Lung (tissue), 12 donors: Measurements from ENCODE around the gene ARHGAP20. TPM values are rescaled to one million over a fixed set of nuclear protein-coding genes. Genes with fewer than 3 reads are reported as not detected.
"Not testable (repeated sequence)": the region's sequence is repeated elsewhere in the genome, so short reads cannot be mapped to it uniquely, and the experiment has no call there.

Source experiments
- ATAC-seq: fragments of 200-7000 bp; cut with Tn5 transposase; one replicate; pipeline ENCODE4 v1.9.1; 2020; ENCODE audit warnings: moderate number of reproducible peaks; ENCODE audit not compliant: insufficient read depth, low FRiP score
- DNase-seq, 3 donors: peaks; one replicate each; pipeline ENCODE4 v3.0.0-alpha.2; 2013 to 2017
- H3K27ac ChIP-seq, 2 donors: one replicate each; pipeline ENCODE4 v1.5.1; 2013; ENCODE audit warnings: mild to moderate bottlenecking in 2 of 2, moderate library complexity in 2 of 2, control low read depth in 1 of 2, inconsistent platforms in 1 of 2, low read depth in 1 of 2, low read length in 1 of 2
- H3K27me3 ChIP-seq, 3 donors: one replicate each; pipeline ENCODE4 v1.5.1; 2013; ENCODE audit warnings: low read length in 2 of 3; ENCODE audit not compliant: control insufficient read depth in 3 of 3, insufficient read depth in 3 of 3
- H3K36me3 ChIP-seq, 4 donors: one replicate each; pipeline ENCODE4 v1.5.1; 2013; ENCODE audit warnings: low read length in 4 of 4, mild to moderate bottlenecking in 1 of 4, moderate library complexity in 1 of 4; ENCODE audit not compliant: control insufficient read depth in 4 of 4, insufficient read depth in 4 of 4
- H3K4me1 ChIP-seq, 5 donors: one replicate each; pipeline ENCODE4 v1.5.1; 2013; ENCODE audit warnings: low read length in 5 of 5, mild to moderate bottlenecking in 2 of 5, moderate library complexity in 1 of 5; ENCODE audit not compliant: control insufficient read depth in 5 of 5, insufficient read depth in 5 of 5
- H3K4me3 ChIP-seq: one replicate; pipeline ENCODE4 v1.5.1; 2013; ENCODE audit warnings: mild to moderate bottlenecking, control low read depth, moderate library complexity
- H3K9ac ChIP-seq, 2 donors: one replicate each; pipeline ENCODE4 v1.5.1; 2013; ENCODE audit warnings: low read length in 2 of 2, control low read depth in 1 of 2; ENCODE audit not compliant: insufficient read depth in 1 of 2
- H3K9me3 ChIP-seq, 4 donors: one replicate each; pipeline ENCODE4 v1.5.1; 2013; ENCODE audit warnings: low read length in 3 of 4, mild to moderate bottlenecking in 1 of 4, moderate library complexity in 1 of 4; ENCODE audit not compliant: control insufficient read depth in 4 of 4, insufficient read depth in 3 of 4
- CTCF ChIP-seq: IDR thresholded peaks from 2 replicates; pipeline ENCODE4 v1.5.1; 2012; ENCODE audit warnings: mild to moderate bottlenecking; ENCODE audit errors: control extremely low read depth, extremely low read depth
- WGBS, 2 donors: extraction: QIAGEN DNeasy Blood & Tissue Kit; methylation state at CpG; one replicate each; pipeline ENCODE4 v1.1.7; 2013; 5-methylcytosine and 5-hydroxymethylcytosine counted together
- polyA plus RNA-seq, 2 donors: library from polyadenylated mRNA; stranded (reverse); fragments of 200-250 nt; gene quantifications; one replicate each; pipeline ENCODE4 v1.2.1, GENCODE V29; 2013
- total RNA-seq, 2 donors: library from RNA; depleted of rRNA in 1 of 2; stranded (reverse); fragments of >200 nt in 1 of 2; gene quantifications; one replicate each; pipeline ENCODE4 v1.2.1, GENCODE V29; 2014 to 2021
- donor health status: control.
- donor health status: control.
- donor health status: Bipolar disorder and iron deficiency.
- donor health status: healthy.
- donor health status: DM: yes; HTN: yes; CAD: no.

The ARHGAP20 gene
- total and polyA plus RNA-seq, 4 donors: 0.67 to 20.9 (median 3.0) TPM

- Histone ChIP-seq H3K27me3 (no peaks in the 10 kb centered on the region), H3K4me1 (no peaks in the 10 kb centered on the region), H3K4me3 (no peak overlapping the region), H3K27ac (no peak overlapping the region), H3K9ac (no peak overlapping the region), H3K9me3 (peaks cover 0 to 5% (median 0%) of the 10 kb centered on the region in 4 donors), H3K36me3 (peaks cover 0 to 40% (median 19%) of the 10 kb centered on the region in 4 donors)
- TF ChIP-seq CTCF: no peak
- DNase-seq (peak in 1 of 3 donors; percentile 37), ATAC-seq (no peak)
- WGBS, 2 donors: 33 to 93% methylated on average over 2 of the region's 2 CpGs
Observed at GRCh38 chr11:110621826-110622225, 90.4 kb downstream of the ARHGAP20 start.

- H3K27ac ChIP-seq, H3K9ac ChIP-seq, ATAC-seq, H3K9me3 ChIP-seq, H3K27me3 ChIP-seq, DNase-seq, H3K4me3 ChIP-seq, H3K4me1 ChIP-seq: not testable (repeated sequence)
- 97 to 98% methylated on average over 1 of the region's 1 CpG for WGBS, 2 donors
- peaks cover 0 to 49% (median 17%) of the 10 kb centered on the region in 4 donors for H3K36me3 ChIP-seq
Observed at GRCh38 chr11:110619366-110619765, 92.9 kb downstream of the ARHGAP20 start.

- Histone ChIP-seq H3K9me3 (no peaks in the 10 kb centered on the region), H3K27me3 (no peaks in the 10 kb centered on the region), H3K27ac (no peak overlapping the region), H3K36me3 (peaks cover 0 to 30% (median 11%) of the 10 kb centered on the region in 4 donors), H3K4me3 (no peak overlapping the region), H3K4me1 (no peaks in the 10 kb centered on the region), H3K9ac (no peak overlapping the region)
- ATAC-seq (no peak), DNase-seq (no peak)
- no peak for TF ChIP-seq CTCF
- 86 to 91% methylated on average over 2 of the region's 2 CpGs for WGBS, 2 donors
Observed at GRCh38 chr11:110614031-110614430, 98.2 kb downstream of the ARHGAP20 start.

GRCh38 chr11:110613197-110613918, 98.9 kb downstream of the ARHGAP20 start:
- no peak for ATAC-seq
- Histone ChIP-seq H3K9ac (no peak overlapping the region), H3K4me3 (no peak overlapping the region), H3K27me3 (no peaks in the 10 kb centered on the region), H3K4me1 (no peaks in the 10 kb centered on the region), H3K9me3 (no peaks in the 10 kb centered on the region), H3K36me3 (peaks cover 0 to 29% (median 11%) of the 10 kb centered on the region in 4 donors), H3K27ac (no peak overlapping the region)
- no peak for TF ChIP-seq CTCF
- WGBS, 2 donors: 75 to 76% methylated on average over 3 of the region's 3 CpGs
- DNase-seq: no peak
